HCT116 (cell line): ENCODE results near the gene SORBS1. TPM values are rescaled to one million over a fixed set of nuclear protein-coding genes. Genes with fewer than 3 reads are reported as not detected.

Experiments
- ATAC-seq: fragments of 200-7000 bp; cut with Tn5 transposase; 2 replicates; pipeline ENCODE4 v1.9.1; 2020; ENCODE audit warnings: mild to moderate bottlenecking, moderate library complexity
- BruUV-seq: library from RNA; stranded (reverse); fragments of 400-500 nt; replicated peaks from 2 replicates; lab custom pipeline; 2021; lab: Mats Ljungman, UMichigan
- CTCF ChIA-PET: fragments of 300-600 bp; sonication (Branson Sonifier 250); formaldehyde crosslinking; loops from one replicate; lab custom pipeline; 2021; ENCODE audit warnings: antibody characterized with exemption; lab: Charles Lee
- POLR2A ChIA-PET: fragments of 300-600, 350-600 bp; sonication (Branson Sonifier 250); formaldehyde crosslinking; loops from one replicate; lab custom pipeline; 2021; ENCODE audit warnings: antibody characterized with exemption; lab: Charles Lee
- RAD21 ChIA-PET, 2 experiments: fragments of 300-600 bp; sonication (Branson Sonifier 250); formaldehyde crosslinking; loops; one replicate each; lab custom pipeline; 2023; ENCODE audit warnings: low total read pairs in 2 of 2; ENCODE audit not compliant: uncharacterized antibody in 2 of 2, unreplicated experiment in 2 of 2, low non-redundant PET in 1 of 2; lab: Charles Lee
- DNase-seq: peaks from one replicate; pipeline ENCODE4 v3.0.0-alpha.2; 2010; ENCODE audit warnings: low read depth, low spot score
- H2AFZ ChIP-seq: fragments of 200-600 bp; shearing (Covaris generic), sonication (generic); 2 replicates; pipeline ENCODE4 v1.6.1; 2017; ENCODE audit warnings: low read depth, mixed run types, mixed read lengths, antibody characterized with exemption, low read length; ENCODE audit not compliant: poor library complexity, severe bottlenecking
- H3K27ac ChIP-seq: 2 replicates; pipeline ENCODE4 v1.5.1; 2012; ENCODE audit warnings: low read depth, low read length
- H3K27me3 ChIP-seq: fragments of 200-600 bp; sonication (generic); 2 replicates; pipeline ENCODE4 v1.6.1; 2016; ENCODE audit warnings: mixed run types, low read length, mixed read lengths; ENCODE audit not compliant: insufficient read depth
- H3K36me3 ChIP-seq, 2 experiments: fragments of 200-500 bp in 1 of 2; fragments of 200-600 bp in 1 of 2; sonication (Bioruptor generic) in 1 of 2; sonication (generic) in 1 of 2; 2 replicates each; pipeline versions ENCODE4 v1.5.1 to v1.6.1; 2014 to 2016; ENCODE audit warnings: low read length in 2 of 2, inconsistent platforms in 1 of 2, mixed read lengths in 1 of 2, mixed run types in 1 of 2; ENCODE audit not compliant: insufficient read depth in 2 of 2, control insufficient read depth in 1 of 2
- H3K4me1 ChIP-seq, 2 experiments: fragments of 200-600 bp in 1 of 2; sonication (generic) in 1 of 2; 2 replicates each; pipeline versions ENCODE4 v1.5.1 to v1.6.1; 2012 to 2017; ENCODE audit warnings: low read length in 2 of 2, inconsistent platforms in 1 of 2, mild to moderate bottlenecking in 1 of 2, mixed read lengths in 1 of 2, mixed run types in 1 of 2, moderate library complexity in 1 of 2; ENCODE audit not compliant: insufficient read depth in 2 of 2, control insufficient read depth in 1 of 2
- H3K4me2 ChIP-seq: fragments of 200-600 bp; sonication (generic); 2 replicates; pipeline ENCODE4 v1.6.1; 2017; ENCODE audit warnings: mixed run types, low read length, mixed read lengths
- H3K4me3 ChIP-seq, 2 experiments: fragments of 200-600 bp in 1 of 2; sonication (generic) in 1 of 2; replicated peaks in 1 of 2; 2 replicates each; pipeline ENCODE4 v1.5.1; 2011 to 2016; ENCODE audit warnings: low read length in 2 of 2, control low read depth in 1 of 2, low read depth in 1 of 2, mild to moderate bottlenecking in 1 of 2, mixed read lengths in 1 of 2, mixed run types in 1 of 2
- H3K79me2 ChIP-seq: fragments of 200-600 bp; sonication (generic); 2 replicates; pipeline ENCODE4 v1.6.1; 2017; ENCODE audit warnings: mild to moderate bottlenecking, mixed run types, low read length, moderate library complexity, mixed read lengths; ENCODE audit not compliant: insufficient read depth
- H3K9ac ChIP-seq: fragments of 200-600 bp; sonication (generic); 2 replicates; pipeline ENCODE4 v1.6.1; 2016; ENCODE audit warnings: low read length, mixed read lengths
- H3K9me2 ChIP-seq: fragments of 200-600 bp; sonication (generic), shearing (Covaris generic); 2 replicates; pipeline ENCODE4 v1.6.1; 2017; ENCODE audit warnings: mixed run types, mild to moderate bottlenecking, moderate library complexity; ENCODE audit not compliant: insufficient read depth
- H3K9me3 ChIP-seq, 2 experiments: fragments of 200-500 bp in 1 of 2; fragments of 200-600 bp in 1 of 2; sonication (Bioruptor generic) in 1 of 2; sonication (generic) in 1 of 2; 2 replicates each; pipeline ENCODE4 v1.6.1; 2014 to 2017; ENCODE audit warnings: low read length in 2 of 2, mixed read lengths in 2 of 2, inconsistent platforms in 1 of 2, low read depth in 1 of 2, mild to moderate bottlenecking in 1 of 2, mixed run types in 1 of 2, moderate library complexity in 1 of 2; ENCODE audit not compliant: control insufficient read depth in 1 of 2, insufficient read depth in 1 of 2
- H4K20me1 ChIP-seq: fragments of 200-600 bp; sonication (generic), shearing (Covaris generic); 2 replicates; pipeline ENCODE4 v1.6.1; 2017; ENCODE audit warnings: mixed run types, mild to moderate bottlenecking, moderate library complexity; ENCODE audit not compliant: insufficient read depth
- ATF3 ChIP-seq: IDR thresholded peaks from 2 replicates; pipeline ENCODE4 v1.6.1; 2012
- CBX3 ChIP-seq: IDR thresholded peaks from 2 replicates; pipeline ENCODE4 v1.6.1; 2012; ENCODE audit warnings: low read depth
- CEBPB ChIP-seq: IDR thresholded peaks from 2 replicates; pipeline ENCODE4 v1.6.1; 2012; ENCODE audit warnings: low read depth
- EGR1 ChIP-seq: IDR thresholded peaks from 2 replicates; pipeline ENCODE4 v1.6.1; 2012; ENCODE audit warnings: low read depth
- ELF1 ChIP-seq: IDR thresholded peaks from 2 replicates; pipeline ENCODE4 v1.6.1; 2012; ENCODE audit warnings: low read depth, borderline replicate concordance
- EZH2phosphoT487 ChIP-seq: fragments of 200-600 bp; IDR thresholded peaks from 2 replicates; pipeline ENCODE4 v1.6.1; 2018; ENCODE audit warnings: antibody characterized with exemption, borderline replicate concordance
- FOSL1 ChIP-seq: IDR thresholded peaks from 2 replicates; pipeline ENCODE4 v1.6.1; 2012; ENCODE audit warnings: low read depth
- JUND ChIP-seq: IDR thresholded peaks from 2 replicates; pipeline ENCODE4 v1.6.1; 2012
- POLR2A ChIP-seq: IDR thresholded peaks from 2 replicates; pipeline ENCODE4 v1.7.0; 2011; ENCODE audit warnings: borderline replicate concordance; ENCODE audit not compliant: insufficient read depth, insufficient read length; ENCODE audit errors: extremely low read depth
- POLR2AphosphoS5 ChIP-seq: IDR thresholded peaks from 2 replicates; pipeline ENCODE4 v1.6.1; 2011; ENCODE audit warnings: mild to moderate bottlenecking, low read depth, low read length, moderate library complexity
- RAD21 ChIP-seq: IDR thresholded peaks from 2 replicates; pipeline ENCODE4 v1.6.1; 2012; ENCODE audit warnings: low read depth, mild to moderate bottlenecking
- SRF ChIP-seq: IDR thresholded peaks from 2 replicates; pipeline ENCODE4 v1.6.1; 2012; ENCODE audit warnings: low read depth
- ZBTB33 ChIP-seq: IDR thresholded peaks from 2 replicates; pipeline ENCODE4 v1.6.1; 2011; ENCODE audit warnings: mild to moderate bottlenecking, low read length, moderate library complexity; ENCODE audit not compliant: insufficient replicate concordance; ENCODE audit errors: extremely low read depth
- ZFX ChIP-seq: fragments of 450-650 bp; IDR thresholded peaks from 2 replicates; pipeline ENCODE4 v1.6.1; 2017
- ZNF274 ChIP-seq: fragments of 200-500 bp; sonication (Bioruptor generic); IDR thresholded peaks from 2 replicates; pipeline ENCODE4 v1.6.1; 2014; ENCODE audit warnings: mild to moderate bottlenecking, low read depth, low read length, inconsistent platforms
- intact Hi-C: fragments of 100-400 bp; cut with micrococcal nuclease; formaldehyde crosslinking; loops from 2 replicates; pipeline ENCODE4 v1.10.0; 2022
- total RNA-seq: library from RNA; stranded (reverse); gene quantifications from one replicate; pipeline ENCODE4 v1.2.1, GENCODE V29; 2021; ENCODE audit not compliant: unreplicated experiment
- TF ChIP-seq, protein P1 (sequence below), 3 experiments: fragments of 200-600 bp in 1 of 3; sonication (generic) in 1 of 3; IDR thresholded peaks in 2 of 3; conservative IDR thresholded peaks in 1 of 3; 2 replicates each; pipeline ENCODE4 v1.5.1; 2012 to 2017; ENCODE audit warnings: low read depth in 2 of 3, low read length in 2 of 3, antibody characterized with exemption in 1 of 3, borderline replicate concordance in 1 of 3, control low read depth in 1 of 3, mild to moderate bottlenecking in 1 of 3, mixed read lengths in 1 of 3, mixed run types in 1 of 3, moderate library complexity in 1 of 3; ENCODE audit not compliant: insufficient read depth in 1 of 3

Gene SORBS1
- total RNA-seq, 1 experiment from 2014 or later = 3.4 TPM

GRCh38 chr10:95458014-95458413, 103.2 kb downstream of the SORBS1 start:
- no peaks in the 10 kb centered on the region for H3K9me3 ChIP-seq
- TF ChIP-seq SRF (no peak), RAD21 (no peak), POLR2A (no peak), ATF3 (no peak), ZBTB33 (no peak), CBX3 (no peak), EZH2phosphoT487 (no peak), FOSL1 (no peak), ZNF274 (no peak), ZFX (no peak), EGR1 (no peak), CEBPB (no peak), POLR2AphosphoS5 (no peak), ELF1 (no peak), JUND (no peak)
- TF ChIP-seq, protein P1, sequence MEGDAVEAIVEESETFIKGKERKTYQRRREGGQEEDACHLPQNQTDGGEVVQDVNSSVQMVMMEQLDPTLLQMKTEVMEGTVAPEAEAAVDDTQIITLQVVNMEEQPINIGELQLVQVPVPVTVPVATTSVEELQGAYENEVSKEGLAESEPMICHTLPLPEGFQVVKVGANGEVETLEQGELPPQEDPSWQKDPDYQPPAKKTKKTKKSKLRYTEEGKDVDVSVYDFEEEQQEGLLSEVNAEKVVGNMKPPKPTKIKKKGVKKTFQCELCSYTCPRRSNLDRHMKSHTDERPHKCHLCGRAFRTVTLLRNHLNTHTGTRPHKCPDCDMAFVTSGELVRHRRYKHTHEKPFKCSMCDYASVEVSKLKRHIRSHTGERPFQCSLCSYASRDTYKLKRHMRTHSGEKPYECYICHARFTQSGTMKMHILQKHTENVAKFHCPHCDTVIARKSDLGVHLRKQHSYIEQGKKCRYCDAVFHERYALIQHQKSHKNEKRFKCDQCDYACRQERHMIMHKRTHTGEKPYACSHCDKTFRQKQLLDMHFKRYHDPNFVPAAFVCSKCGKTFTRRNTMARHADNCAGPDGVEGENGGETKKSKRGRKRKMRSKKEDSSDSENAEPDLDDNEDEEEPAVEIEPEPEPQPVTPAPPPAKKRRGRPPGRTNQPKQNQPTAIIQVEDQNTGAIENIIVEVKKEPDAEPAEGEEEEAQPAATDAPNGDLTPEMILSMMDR (IDR thresholded peaks at IDR 0.05 in 2 of 3, conservative IDR thresholded peaks at IDR 0.05 in 1 of 3; ENCODE audit: borderline replicate concordance in 1 of 3, insufficient read depth in 1 of 3, low read depth in 2 of 3, low read length in 2 of 3) = no peak
- TF ChIP-seq, all 23 proteins: peak for 0
- Histone ChIP-seq H3K79me2 (no peaks in the 10 kb centered on the region), H3K4me2 (no peak overlapping the region), H3K4me3 (no peak overlapping the region), H3K9ac (no peak overlapping the region), H3K36me3 (no peaks in the 10 kb centered on the region), H3K27ac (no peak overlapping the region), H3K27me3 (no peaks in the 10 kb centered on the region), H3K9me2 (no peaks in the 10 kb centered on the region), H2AFZ (no peak overlapping the region), H3K4me1 (no peaks in the 10 kb centered on the region), H4K20me1 (no peaks in the 10 kb centered on the region)
- POLR2A ChIA-PET = no interaction called here
- no TSS peak for BruUV-seq
- no peak for ATAC-seq
- RAD21 ChIA-PET = no interaction called here
- intact Hi-C loops = no loop called here
- DNase-seq = no peak
- CTCF ChIA-PET = interaction anchor here (1.0 kb wide), 1 partner anchor 12 kb away, joined by 3 read pairs; no protein-coding TSS in a partner anchor
